ENCODE results near the gene E2F8. TPM values are rescaled to one million over a fixed set of nuclear protein-coding genes. Genes with fewer than 3 reads are reported as not detected.
A peak's percentile ranks its signal among the peaks of the same experiment; 100 is the strongest.

E2F8 gene
- polyA plus RNA-seq, 2 donors: 3.1 to 3.9 TPM

- Histone ChIP-seq H3K27ac (ENCODE audit: low read depth in 2 of 2, low read length in 1 of 2) (no peak overlapping the region), H3K4me3 (ENCODE audit: low read depth in 1 of 2, low read length in 2 of 2) (no peak overlapping the region), H3K4me1 (ENCODE audit: control insufficient read depth in 2 of 2, insufficient read depth in 2 of 2, low read length in 1 of 2) (peaks cover 0 to under 1% of the 10 kb centered on the region in 2 donors), H3K9me3 (ENCODE audit: control insufficient read depth in 2 of 2, insufficient read depth in 1 of 2, low read depth in 1 of 2, low read length in 1 of 2) (no peaks in the 10 kb centered on the region), H3K36me3 (ENCODE audit: control insufficient read depth in 2 of 2, insufficient read depth in 2 of 2, low read length in 1 of 2) (peaks cover 0 to 2% of the 10 kb centered on the region in 2 donors), H3K27me3 (ENCODE audit: control insufficient read depth in 1 of 2, insufficient read depth in 2 of 2, low read length in 2 of 2) (no peaks in the 10 kb centered on the region)
- WGBS, 2 donors: 93% methylated on average over 6 of the region's 6 CpGs
Measured at GRCh38 chr11:19226378-19227195, 14.2 kb downstream of the E2F8 start.

GRCh38 chr11:19225581-19225980 is 15.2 kb downstream of the E2F8 start:
- Histone ChIP-seq H3K27me3 (ENCODE audit: control insufficient read depth in 1 of 2, insufficient read depth in 2 of 2, low read length in 2 of 2) (no peaks in the 10 kb centered on the region), H3K4me3 (ENCODE audit: low read depth in 1 of 2, low read length in 2 of 2) (no peak overlapping the region), H3K27ac (ENCODE audit: low read depth in 2 of 2, low read length in 1 of 2) (no peak overlapping the region), H3K4me1 (ENCODE audit: control insufficient read depth in 2 of 2, insufficient read depth in 2 of 2, low read length in 1 of 2) (peaks cover 0 to 2% of the 10 kb centered on the region in 2 donors), H3K36me3 (ENCODE audit: control insufficient read depth in 2 of 2, insufficient read depth in 2 of 2, low read length in 1 of 2) (peaks cover 0 to 2% of the 10 kb centered on the region in 2 donors), H3K9me3 (ENCODE audit: control insufficient read depth in 2 of 2, insufficient read depth in 1 of 2, low read depth in 1 of 2, low read length in 1 of 2) (no peaks in the 10 kb centered on the region)
- 88 to 96% methylated on average over 3 of the region's 3 CpGs for WGBS, 2 donors

GRCh38 chr11:19225123-19225522 is 15.6 kb downstream of the E2F8 start:
- Histone ChIP-seq H3K4me1 (ENCODE audit: control insufficient read depth in 2 of 2, insufficient read depth in 2 of 2, low read length in 1 of 2) (peaks cover 0 to 2% of the 10 kb centered on the region in 2 donors), H3K27me3 (ENCODE audit: control insufficient read depth in 1 of 2, insufficient read depth in 2 of 2, low read length in 2 of 2) (no peaks in the 10 kb centered on the region), H3K4me3 (ENCODE audit: low read depth in 1 of 2, low read length in 2 of 2) (no peak overlapping the region), H3K36me3 (ENCODE audit: control insufficient read depth in 2 of 2, insufficient read depth in 2 of 2, low read length in 1 of 2) (peaks cover 0 to 2% of the 10 kb centered on the region in 2 donors), H3K27ac (ENCODE audit: low read depth in 2 of 2, low read length in 1 of 2) (no peak overlapping the region), H3K9me3 (ENCODE audit: control insufficient read depth in 2 of 2, insufficient read depth in 1 of 2, low read depth in 1 of 2, low read length in 1 of 2) (no peaks in the 10 kb centered on the region)
- 96 to 98% methylated on average over 6 of the region's 6 CpGs for WGBS, 2 donors

GRCh38 chr11:19220903-19221724 is 19.6 kb downstream of the E2F8 start:
- Histone ChIP-seq H3K4me3 (ENCODE audit: low read depth in 1 of 2, low read length in 2 of 2) (no peak overlapping the region), H3K27ac (ENCODE audit: low read depth in 2 of 2, low read length in 1 of 2) (peak overlapping the region in 1 of 2 donors; percentile 47), H3K4me1 (ENCODE audit: control insufficient read depth in 2 of 2, insufficient read depth in 2 of 2, low read length in 1 of 2) (peaks cover 0 to 5% of the 10 kb centered on the region in 2 donors), H3K36me3 (ENCODE audit: control insufficient read depth in 2 of 2, insufficient read depth in 2 of 2, low read length in 1 of 2) (peaks cover 0 to 2% of the 10 kb centered on the region in 2 donors), H3K9me3 (ENCODE audit: control insufficient read depth in 2 of 2, insufficient read depth in 1 of 2, low read depth in 1 of 2, low read length in 1 of 2) (no peaks in the 10 kb centered on the region), H3K27me3 (ENCODE audit: control insufficient read depth in 1 of 2, insufficient read depth in 2 of 2, low read length in 2 of 2) (no peaks in the 10 kb centered on the region)
- WGBS, 2 donors: 39 to 46% methylated on average over 3 of the region's 3 CpGs

GRCh38 chr11:19218786-19219460 is 21.8 kb downstream of the E2F8 start:
- Histone ChIP-seq H3K9me3 (ENCODE audit: control insufficient read depth in 2 of 2, insufficient read depth in 1 of 2, low read depth in 1 of 2, low read length in 1 of 2) (no peaks in the 10 kb centered on the region), H3K4me3 (ENCODE audit: low read depth in 1 of 2, low read length in 2 of 2) (no peak overlapping the region), H3K36me3 (ENCODE audit: control insufficient read depth in 2 of 2, insufficient read depth in 2 of 2, low read length in 1 of 2) (no peaks in the 10 kb centered on the region), H3K27ac (ENCODE audit: low read depth in 2 of 2, low read length in 1 of 2) (peak overlapping the region; percentile 85 to 87), H3K27me3 (ENCODE audit: control insufficient read depth in 1 of 2, insufficient read depth in 2 of 2, low read length in 2 of 2) (no peaks in the 10 kb centered on the region), H3K4me1 (ENCODE audit: control insufficient read depth in 2 of 2, insufficient read depth in 2 of 2, low read length in 1 of 2) (peaks cover 0 to 5% of the 10 kb centered on the region in 2 donors)
- WGBS, 2 donors: 49 to 64% methylated on average over 15 of the region's 15 CpGs

GRCh38 chr11:19218216-19218615 is 22.5 kb downstream of the E2F8 start:
- 55 to 67% methylated on average over 3 of the region's 3 CpGs for WGBS, 2 donors
- no peaks in the 10 kb centered on the region for H3K9me3 ChIP-seq (ENCODE audit: control insufficient read depth in 2 of 2, insufficient read depth in 1 of 2, low read depth in 1 of 2, low read length in 1 of 2)
- no peaks in the 10 kb centered on the region for H3K27me3 ChIP-seq (ENCODE audit: control insufficient read depth in 1 of 2, insufficient read depth in 2 of 2, low read length in 2 of 2)

GRCh38 chr11:19216709-19217374 is 23.9 kb downstream of the E2F8 start:
- Histone ChIP-seq H3K27me3 (ENCODE audit: control insufficient read depth in 1 of 2, insufficient read depth in 2 of 2, low read length in 2 of 2) (no peaks in the 10 kb centered on the region), H3K27ac (ENCODE audit: low read depth in 2 of 2, low read length in 1 of 2) (peak overlapping the region; percentile 71), H3K36me3 (ENCODE audit: control insufficient read depth in 2 of 2, insufficient read depth in 2 of 2, low read length in 1 of 2) (no peaks in the 10 kb centered on the region), H3K4me3 (ENCODE audit: low read depth in 1 of 2, low read length in 2 of 2) (no peak overlapping the region), H3K4me1 (ENCODE audit: control insufficient read depth in 2 of 2, insufficient read depth in 2 of 2, low read length in 1 of 2) (peaks cover 0 to 5% of the 10 kb centered on the region in 2 donors), H3K9me3 (ENCODE audit: control insufficient read depth in 2 of 2, insufficient read depth in 1 of 2, low read depth in 1 of 2, low read length in 1 of 2) (no peaks in the 10 kb centered on the region)
- 24 to 36% methylated on average over 3 of the region's 3 CpGs for WGBS, 2 donors

More at GRCh38 chr11:19218216-19218615, 22.5 kb downstream of the E2F8 start:
- H3K27ac ChIP-seq (ENCODE audit: low read depth in 2 of 2, low read length in 1 of 2): peak overlapping the region; percentile 85 to 87
- no peak overlapping the region for H3K4me3 ChIP-seq (ENCODE audit: low read depth in 1 of 2, low read length in 2 of 2)
- peaks cover 0 to 5% of the 10 kb centered on the region in 2 donors for H3K4me1 ChIP-seq (ENCODE audit: control insufficient read depth in 2 of 2, insufficient read depth in 2 of 2, low read length in 1 of 2)
- H3K36me3 ChIP-seq (ENCODE audit: control insufficient read depth in 2 of 2, insufficient read depth in 2 of 2, low read length in 1 of 2): no peaks in the 10 kb centered on the region

- 81% methylated on average over 4 of the region's 4 CpGs for WGBS, 2 donors
- Histone ChIP-seq H3K9me3 (ENCODE audit: control insufficient read depth in 2 of 2, insufficient read depth in 1 of 2, low read depth in 1 of 2, low read length in 1 of 2) (no peaks in the 10 kb centered on the region), H3K4me1 (ENCODE audit: control insufficient read depth in 2 of 2, insufficient read depth in 2 of 2, low read length in 1 of 2) (peaks cover 0 to 3% of the 10 kb centered on the region in 2 donors), H3K4me3 (ENCODE audit: low read depth in 1 of 2, low read length in 2 of 2) (no peak overlapping the region), H3K27me3 (ENCODE audit: control insufficient read depth in 1 of 2, insufficient read depth in 2 of 2, low read length in 2 of 2) (no peaks in the 10 kb centered on the region), H3K27ac (ENCODE audit: low read depth in 2 of 2, low read length in 1 of 2) (peak overlapping the region in 1 of 2 donors; percentile 40), H3K36me3 (ENCODE audit: control insufficient read depth in 2 of 2, insufficient read depth in 2 of 2, low read length in 1 of 2) (no peaks in the 10 kb centered on the region)
Measured at GRCh38 chr11:19216021-19216420, 24.7 kb downstream of the E2F8 start.

Data from esophagus (tissue), 2 donors.